K562 treated with DMSO at 1 percent for 24 hours (cell line): ENCODE data around the gene PKM. TPM values are rescaled to one million over a fixed set of nuclear protein-coding genes. Genes with fewer than 3 reads are reported as not detected.

Experiments
- total RNA-seq: library from RNA; unstranded; fragments of 300-600 nt; gene quantifications from 2 replicates; pipeline ENCODE4 v1.2.3, GENCODE V29; 2022; ENCODE audit warnings: low read depth; ENCODE audit not compliant: insufficient read depth

Gene PKM
- total RNA-seq = 1,389 and 1,398 TPM in 2 replicates

GRCh38 chr15:72231066-72231832 is at the start of gene PKM:
TSS of gene PKM (minus strand) at chr15:72231190. CDS start at chr15:72219097, 12,093 bp downstream.

GRCh38 chr15:72272213-72272996 is 41.4 kb upstream of the PKM start, which contains the start of gene PARP6:
TSS of gene PARP6 (minus strand) at chr15:72272554. CDS start at chr15:72267477, 5,077 bp downstream.

GRCh38 chr15:72197460-72198355 is 33.3 kb downstream of the PKM start, which contains the start of gene GRAMD2A:
TSS of gene GRAMD2A (minus strand) at chr15:72197787.

Other genes with a start within 250 kb of the PKM start
- 5.3 and 5.7 TPM in 2 replicates for gene MYO9A, start 113.0 kb downstream of the PKM start, total RNA-seq
- 1.2 and 1.9 TPM in 2 replicates for gene SENP8, start 112.8 kb downstream of the PKM start, total RNA-seq
- not detected in 2 replicates for gene GRAMD2A, start 33.4 kb downstream of the PKM start, total RNA-seq
- 29.1 and 29.6 TPM in 2 replicates for gene PARP6, start 41.4 kb upstream of the PKM start, total RNA-seq
- 0.25 and 0.79 TPM in 2 replicates for gene CELF6, start 89.0 kb upstream of the PKM start, total RNA-seq
- 111 and 115 TPM in 2 replicates for gene HEXA, start 144.8 kb upstream of the PKM start, total RNA-seq
- gene TMEM202, start 167.1 kb upstream of the PKM start, total RNA-seq = not detected in 2 replicates
- gene ARIH1, start 243.1 kb upstream of the PKM start, total RNA-seq = 19.8 and 33.2 TPM in 2 replicates